ENCODE data around the gene TFEC.

TFEC gene

GRCh38 chr7:115988401-115988800 lies 42.2 kb downstream of the TFEC start:
- Histone ChIP-seq H3K79me2 (ENCODE audit: control insufficient read depth, insufficient read depth, low read length, unreplicated experiment) (no peaks in the 10 kb centered on the region), H3K27me3 (ENCODE audit: insufficient read depth, low read length) (no peaks in the 10 kb centered on the region), H3K27ac (ENCODE audit: low read depth, low read length) (no peak overlapping the region), H3K36me3 (ENCODE audit: insufficient read depth, low read length) (no peaks in the 10 kb centered on the region), H3K4me3 (ENCODE audit: low read depth, low read length) (no peak overlapping the region), H2AFZ (ENCODE audit: low read length, unreplicated experiment) (no peak overlapping the region), H3K4me1 (ENCODE audit: control insufficient read depth, insufficient read depth, low read length, unreplicated experiment) (peaks cover 3% of the 10 kb centered on the region)

- Histone ChIP-seq H3K79me2 (ENCODE audit: control insufficient read depth, insufficient read depth, low read length, unreplicated experiment) (no peaks in the 10 kb centered on the region), H2AFZ (ENCODE audit: low read length, unreplicated experiment) (no peak overlapping the region), H3K27me3 (ENCODE audit: insufficient read depth, low read length) (no peaks in the 10 kb centered on the region), H3K4me3 (ENCODE audit: low read depth, low read length) (no peak overlapping the region), H3K4me1 (ENCODE audit: control insufficient read depth, insufficient read depth, low read length, unreplicated experiment) (peaks cover 3% of the 10 kb centered on the region), H3K27ac (ENCODE audit: low read depth, low read length) (no peak overlapping the region), H3K36me3 (ENCODE audit: insufficient read depth, low read length) (no peaks in the 10 kb centered on the region)
Measured at GRCh38 chr7:115987486-115987885, 43.1 kb downstream of the TFEC start.

- Histone ChIP-seq H2AFZ (ENCODE audit: low read length, unreplicated experiment) (no peak overlapping the region), H3K27me3 (ENCODE audit: insufficient read depth, low read length) (no peaks in the 10 kb centered on the region), H3K4me3 (ENCODE audit: low read depth, low read length) (no peak overlapping the region), H3K79me2 (ENCODE audit: control insufficient read depth, insufficient read depth, low read length, unreplicated experiment) (no peaks in the 10 kb centered on the region), H3K36me3 (ENCODE audit: insufficient read depth, low read length) (no peaks in the 10 kb centered on the region), H3K4me1 (ENCODE audit: control insufficient read depth, insufficient read depth, low read length, unreplicated experiment) (peaks cover 3% of the 10 kb centered on the region), H3K27ac (ENCODE audit: low read depth, low read length) (no peak overlapping the region)
Measured at GRCh38 chr7:115984105-115984504, 46.5 kb downstream of the TFEC start.

- no peak overlapping the region for H2AFZ ChIP-seq (ENCODE audit: low read length, unreplicated experiment)
- H3K4me3 ChIP-seq (ENCODE audit: low read depth, low read length): no peak overlapping the region
- H3K36me3 ChIP-seq (ENCODE audit: insufficient read depth, low read length): no peaks in the 10 kb centered on the region
Measured at GRCh38 chr7:115980159-115980558, 50.4 kb downstream of the TFEC start.

GRCh38 chr7:115976651-115977050 lies 53.9 kb downstream of the TFEC start:
- H3K36me3 ChIP-seq (ENCODE audit: insufficient read depth, low read length): no peaks in the 10 kb centered on the region
- no peaks in the 10 kb centered on the region for H3K4me1 ChIP-seq (ENCODE audit: control insufficient read depth, insufficient read depth, low read length, unreplicated experiment)
- no peak overlapping the region for H2AFZ ChIP-seq (ENCODE audit: low read length, unreplicated experiment)
- no peaks in the 10 kb centered on the region for H3K79me2 ChIP-seq (ENCODE audit: control insufficient read depth, insufficient read depth, low read length, unreplicated experiment)
- no peak overlapping the region for H3K4me3 ChIP-seq (ENCODE audit: low read depth, low read length)
- H3K27ac ChIP-seq (ENCODE audit: low read depth, low read length): no peak overlapping the region
- H3K27me3 ChIP-seq (ENCODE audit: insufficient read depth, low read length): peaks cover 4% of the 10 kb centered on the region

More at GRCh38 chr7:115980159-115980558, 50.4 kb downstream of the TFEC start:
- H3K4me1 ChIP-seq (ENCODE audit: control insufficient read depth, insufficient read depth, low read length, unreplicated experiment): peaks cover 3% of the 10 kb centered on the region
- H3K79me2 ChIP-seq (ENCODE audit: control insufficient read depth, insufficient read depth, low read length, unreplicated experiment): no peaks in the 10 kb centered on the region
- peaks cover 4% of the 10 kb centered on the region for H3K27me3 ChIP-seq (ENCODE audit: insufficient read depth, low read length)
- no peak overlapping the region for H3K27ac ChIP-seq (ENCODE audit: low read depth, low read length)

- H3K36me3 ChIP-seq (ENCODE audit: insufficient read depth, low read length): no peaks in the 10 kb centered on the region
- H2AFZ ChIP-seq (ENCODE audit: low read length, unreplicated experiment): no peak overlapping the region
- no peak overlapping the region for H3K4me3 ChIP-seq (ENCODE audit: low read depth, low read length)
- H3K79me2 ChIP-seq (ENCODE audit: control insufficient read depth, insufficient read depth, low read length, unreplicated experiment): no peaks in the 10 kb centered on the region
- no peaks in the 10 kb centered on the region for H3K4me1 ChIP-seq (ENCODE audit: control insufficient read depth, insufficient read depth, low read length, unreplicated experiment)
- peaks cover 4% of the 10 kb centered on the region for H3K27me3 ChIP-seq (ENCODE audit: insufficient read depth, low read length)
- H3K27ac ChIP-seq (ENCODE audit: low read depth, low read length): no peak overlapping the region
Measured at GRCh38 chr7:115975766-115976165, 54.8 kb downstream of the TFEC start.

- Histone ChIP-seq H3K79me2 (ENCODE audit: control insufficient read depth, insufficient read depth, low read length, unreplicated experiment) (no peaks in the 10 kb centered on the region), H3K4me3 (ENCODE audit: low read depth, low read length) (no peak overlapping the region), H3K27me3 (ENCODE audit: insufficient read depth, low read length) (peaks cover 4% of the 10 kb centered on the region), H3K27ac (ENCODE audit: low read depth, low read length) (no peak overlapping the region), H2AFZ (ENCODE audit: low read length, unreplicated experiment) (no peak overlapping the region), H3K36me3 (ENCODE audit: insufficient read depth, low read length) (no peaks in the 10 kb centered on the region), H3K4me1 (ENCODE audit: control insufficient read depth, insufficient read depth, low read length, unreplicated experiment) (no peaks in the 10 kb centered on the region)
Measured at GRCh38 chr7:115973406-115973805, 57.2 kb downstream of the TFEC start.

- Histone ChIP-seq H2AFZ (ENCODE audit: low read length, unreplicated experiment) (no peak overlapping the region), H3K27ac (ENCODE audit: low read depth, low read length) (no peak overlapping the region), H3K4me3 (ENCODE audit: low read depth, low read length) (no peak overlapping the region), H3K4me1 (ENCODE audit: control insufficient read depth, insufficient read depth, low read length, unreplicated experiment) (no peaks in the 10 kb centered on the region), H3K79me2 (ENCODE audit: control insufficient read depth, insufficient read depth, low read length, unreplicated experiment) (no peaks in the 10 kb centered on the region), H3K27me3 (ENCODE audit: insufficient read depth, low read length) (no peaks in the 10 kb centered on the region), H3K36me3 (ENCODE audit: insufficient read depth, low read length) (no peaks in the 10 kb centered on the region)
Measured at GRCh38 chr7:115971506-115971905, 59.1 kb downstream of the TFEC start.

- Histone ChIP-seq H3K79me2 (ENCODE audit: control insufficient read depth, insufficient read depth, low read length, unreplicated experiment) (no peaks in the 10 kb centered on the region), H3K27ac (ENCODE audit: low read depth, low read length) (no peak overlapping the region), H3K4me3 (ENCODE audit: low read depth, low read length) (no peak overlapping the region), H2AFZ (ENCODE audit: low read length, unreplicated experiment) (no peak overlapping the region), H3K4me1 (ENCODE audit: control insufficient read depth, insufficient read depth, low read length, unreplicated experiment) (no peaks in the 10 kb centered on the region), H3K36me3 (ENCODE audit: insufficient read depth, low read length) (no peaks in the 10 kb centered on the region), H3K27me3 (ENCODE audit: insufficient read depth, low read length) (no peaks in the 10 kb centered on the region)
Measured at GRCh38 chr7:115968596-115968995, 62.0 kb downstream of the TFEC start.

GRCh38 chr7:115968171-115968570 lies 62.4 kb downstream of the TFEC start:
- H3K4me1 ChIP-seq (ENCODE audit: control insufficient read depth, insufficient read depth, low read length, unreplicated experiment): no peaks in the 10 kb centered on the region
- H3K79me2 ChIP-seq (ENCODE audit: control insufficient read depth, insufficient read depth, low read length, unreplicated experiment): no peaks in the 10 kb centered on the region
- H3K4me3 ChIP-seq (ENCODE audit: low read depth, low read length): no peak overlapping the region
- H3K27me3 ChIP-seq (ENCODE audit: insufficient read depth, low read length): no peaks in the 10 kb centered on the region
- no peak overlapping the region for H2AFZ ChIP-seq (ENCODE audit: low read length, unreplicated experiment)
- H3K27ac ChIP-seq (ENCODE audit: low read depth, low read length): no peak overlapping the region
- no peaks in the 10 kb centered on the region for H3K36me3 ChIP-seq (ENCODE audit: insufficient read depth, low read length)

- Histone ChIP-seq H3K4me3 (ENCODE audit: low read depth, low read length) (no peak overlapping the region), H3K4me1 (ENCODE audit: control insufficient read depth, insufficient read depth, low read length, unreplicated experiment) (no peaks in the 10 kb centered on the region), H3K27me3 (ENCODE audit: insufficient read depth, low read length) (no peaks in the 10 kb centered on the region), H3K27ac (ENCODE audit: low read depth, low read length) (no peak overlapping the region), H3K36me3 (ENCODE audit: insufficient read depth, low read length) (no peaks in the 10 kb centered on the region), H2AFZ (ENCODE audit: low read length, unreplicated experiment) (no peak overlapping the region), H3K79me2 (ENCODE audit: control insufficient read depth, insufficient read depth, low read length, unreplicated experiment) (no peaks in the 10 kb centered on the region)
Measured at GRCh38 chr7:115965796-115966475, 64.6 kb downstream of the TFEC start.
